NCI-H524 (cell line): ENCODE results near the gene CLTRN.
"Not testable (repeated sequence)": the region's sequence is repeated elsewhere in the genome, so short reads cannot be mapped to it uniquely, and the experiment has no call there.

Source experiments
- DNase-seq, 2 experiments: peaks; one replicate each; lab custom pipeline; 2025; lab: John Stamatoyannopoulos, UW

Gene CLTRN

GRCh38 chrX:15647510-15647909 is 17.1 kb downstream of the CLTRN start:
- not testable (repeated sequence) for DNase-seq

- no peak for DNase-seq
Measured at GRCh38 chrX:15646543-15646942, 18.1 kb downstream of the CLTRN start.

- DNase-seq = no peak
Measured at GRCh38 chrX:15646031-15646430, 18.6 kb downstream of the CLTRN start.

GRCh38 chrX:15645266-15645665 is 19.3 kb downstream of the CLTRN start:
- no peak for DNase-seq

GRCh38 chrX:15644560-15644872 is 20.1 kb downstream of the CLTRN start:
- DNase-seq = no peak

GRCh38 chrX:15643786-15644559 is 20.6 kb downstream of the CLTRN start:
- no peak for DNase-seq

- no peak for DNase-seq
Measured at GRCh38 chrX:15631637-15632036, 33.0 kb downstream of the CLTRN start.

GRCh38 chrX:15623054-15623453 is 41.6 kb downstream of the CLTRN start:
- no peak for DNase-seq

- DNase-seq = no peak
Measured at GRCh38 chrX:15619053-15619755, 45.4 kb downstream of the CLTRN start.

GRCh38 chrX:15617111-15617510 is 47.5 kb downstream of the CLTRN start:
- DNase-seq = no peak

- no peak for DNase-seq
Measured at GRCh38 chrX:15616531-15616930, 48.1 kb downstream of the CLTRN start.

- DNase-seq = no peak
Measured at GRCh38 chrX:15607067-15607466, 57.5 kb downstream of the CLTRN start.

- DNase-seq = no peak
Measured at GRCh38 chrX:15606136-15606535, 58.5 kb downstream of the CLTRN start.

- no peak for DNase-seq
Measured at GRCh38 chrX:15605226-15605625, 59.4 kb downstream of the CLTRN start.

GRCh38 chrX:15602761-15603160 is 61.8 kb downstream of the CLTRN start:
- DNase-seq = no peak

GRCh38 chrX:15601932-15602331 is 62.7 kb downstream of the CLTRN start:
- no peak for DNase-seq

- no peak for DNase-seq
Measured at GRCh38 chrX:15600745-15601144, 63.9 kb downstream of the CLTRN start, which contains the start of gene ACE2. TSS of gene ACE2 (minus strand) at chrX:15600960. CDS start at chrX:15600911, 49 bp downstream.

- no peak for DNase-seq
Measured at GRCh38 chrX:15600049-15600448, 64.6 kb downstream of the CLTRN start.

GRCh38 chrX:15599461-15599860 is 65.1 kb downstream of the CLTRN start:
- DNase-seq = no peak

- no peak for DNase-seq
Measured at GRCh38 chrX:15598026-15598425, 66.6 kb downstream of the CLTRN start.

GRCh38 chrX:15594371-15594770 is 70.2 kb downstream of the CLTRN start:
- no peak for DNase-seq

- DNase-seq = no peak
Measured at GRCh38 chrX:15579778-15580747, 84.5 kb downstream of the CLTRN start.
